Breast epithelium (tissue), 3 donors: Measurements from ENCODE around the gene PDIA5.

Experiments
- CTCF ChIP-seq, 3 donors: fragments of 450-650 bp; IDR thresholded peaks; one replicate each; pipeline ENCODE4 v1.5.1; 2016 to 2017; ENCODE audit warnings: antibody characterized with exemption in 3 of 3, mild to moderate bottlenecking in 3 of 3, moderate library complexity in 3 of 3
- POLR2A ChIP-seq: fragments of 450-650 bp; IDR thresholded peaks from one replicate; pipeline ENCODE4 v1.6.1; 2016; ENCODE audit warnings: antibody characterized with exemption, mild to moderate bottlenecking, moderate library complexity
- POLR2AphosphoS5 ChIP-seq, 3 donors: sonication (generic); formaldehyde crosslinking; IDR thresholded peaks; one replicate each; pipeline ENCODE4 v1.6.1; 2017; ENCODE audit warnings: antibody characterized with exemption in 3 of 3

GRCh38 chr3:123186695-123187094, 119.9 kb downstream of the PDIA5 start:
- TF ChIP-seq POLR2A, result no peak
- TF ChIP-seq CTCF (IDR thresholded peaks at IDR 0.05), result no peak
- no peak for TF ChIP-seq POLR2AphosphoS5 (IDR thresholded peaks at IDR 0.05)
